Gastroesophageal sphincter (tissue), 4 donors: ENCODE data around the gene RGS16. TPM values are rescaled to one million over a fixed set of nuclear protein-coding genes. Genes with fewer than 3 reads are reported as not detected.

ENCODE experiments used
- ATAC-seq: fragments of 150-250 bp; one replicate; pipeline ENCODE4 v1.9.1; 2016; ENCODE audit warnings: mild to moderate bottlenecking, moderate library complexity
- H3K27ac ChIP-seq, 4 donors: fragments of 200-600 bp; sonication (generic) in 3 of 4; 1 replicate in 3 of 4; 2 replicates in 1 of 4; pipeline ENCODE4 v1.5.1; 2016 to 2019
- H3K27me3 ChIP-seq: fragments of 200-600 bp; sonication (generic); one replicate; pipeline ENCODE4 v1.5.1; 2019
- H3K36me3 ChIP-seq, 2 donors: fragments of 200-600 bp; sonication (generic); one replicate each; pipeline ENCODE4 v1.5.1; 2019; ENCODE audit warnings: control low read depth in 1 of 2
- H3K4me1 ChIP-seq, 3 donors: fragments of 200-600 bp; sonication (generic); 1 replicate in 2 of 3; 2 replicates in 1 of 3; pipeline ENCODE4 v1.5.1; 2016 to 2019; ENCODE audit warnings: control low read depth in 2 of 3
- H3K4me3 ChIP-seq, 2 donors: fragments of 200-600 bp; sonication (generic); one replicate each; pipeline ENCODE4 v1.5.1; 2019; ENCODE audit warnings: mild to moderate bottlenecking in 1 of 2, moderate library complexity in 1 of 2
- H3K9me3 ChIP-seq, 3 donors: fragments of 200-600 bp; sonication (generic); one replicate each; pipeline ENCODE4 v1.5.1; 2017 to 2019; ENCODE audit warnings: control low read depth in 2 of 3
- EP300 ChIP-seq: sonication (generic); formaldehyde crosslinking; IDR thresholded peaks from one replicate; pipeline ENCODE4 v1.6.1; 2017; ENCODE audit warnings: antibody characterized with exemption, mild to moderate bottlenecking
- POLR2A ChIP-seq, 2 donors: fragments of 450-650 bp; IDR thresholded peaks; one replicate each; pipeline ENCODE4 v1.6.1; 2017; ENCODE audit warnings: antibody characterized with exemption in 2 of 2, mild to moderate bottlenecking in 2 of 2, moderate library complexity in 1 of 2
- POLR2AphosphoS5 ChIP-seq: sonication (generic); formaldehyde crosslinking; IDR thresholded peaks from one replicate; pipeline ENCODE4 v1.6.1; 2017; ENCODE audit warnings: antibody characterized with exemption
- small RNA-seq, 4 donors: library from RNA; depleted of rRNA; stranded (forward); fragments of <200 nt; gene quantifications; one replicate each; pipeline ENCODE3, GENCODE V24; 2016
- total RNA-seq, 4 donors: library from RNA; depleted of rRNA; stranded (reverse); fragments of >200 nt; gene quantifications; one replicate each; pipeline ENCODE4 v1.1.0, GENCODE V29; 2016
- TF ChIP-seq, protein P1 (sequence below), 4 experiments: fragments of 200-600 bp in 2 of 4; fragments of 450-650 bp in 2 of 4; sonication (generic) in 1 of 4; IDR thresholded peaks; one replicate each; pipeline ENCODE4 v1.5.1; 2017 to 2019; ENCODE audit warnings: antibody characterized with exemption in 4 of 4, mild to moderate bottlenecking in 2 of 4, moderate library complexity in 2 of 4

The RGS16 gene
- total RNA-seq, 4 donors from 2014 or later = 0.47 to 10.6 (median 2.1) TPM

DNA sequence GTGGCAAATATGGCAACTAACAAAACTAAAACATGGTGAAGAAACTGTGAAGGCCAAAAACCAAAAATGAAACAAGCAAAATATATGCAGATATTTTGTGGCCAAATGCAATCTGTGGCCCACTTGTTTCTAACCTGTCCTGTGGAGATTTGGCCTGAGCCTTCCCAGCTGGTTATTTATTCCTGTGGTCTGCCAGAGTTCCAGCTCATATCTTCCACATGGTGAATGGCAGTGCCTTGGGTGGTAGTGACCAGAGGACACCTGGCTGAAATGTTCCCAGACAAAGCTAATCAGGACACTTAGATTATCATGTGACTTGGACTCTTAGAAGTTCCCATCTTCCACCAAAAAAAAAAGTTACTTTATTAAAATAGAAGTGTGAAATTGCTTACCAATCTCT lies 54.8 kb downstream of the RGS16 start:
- TF ChIP-seq EP300 (no peak), POLR2AphosphoS5 (no peak), POLR2A (IDR thresholded peaks at IDR 0.05) (no peak)
- TF ChIP-seq, protein P1, sequence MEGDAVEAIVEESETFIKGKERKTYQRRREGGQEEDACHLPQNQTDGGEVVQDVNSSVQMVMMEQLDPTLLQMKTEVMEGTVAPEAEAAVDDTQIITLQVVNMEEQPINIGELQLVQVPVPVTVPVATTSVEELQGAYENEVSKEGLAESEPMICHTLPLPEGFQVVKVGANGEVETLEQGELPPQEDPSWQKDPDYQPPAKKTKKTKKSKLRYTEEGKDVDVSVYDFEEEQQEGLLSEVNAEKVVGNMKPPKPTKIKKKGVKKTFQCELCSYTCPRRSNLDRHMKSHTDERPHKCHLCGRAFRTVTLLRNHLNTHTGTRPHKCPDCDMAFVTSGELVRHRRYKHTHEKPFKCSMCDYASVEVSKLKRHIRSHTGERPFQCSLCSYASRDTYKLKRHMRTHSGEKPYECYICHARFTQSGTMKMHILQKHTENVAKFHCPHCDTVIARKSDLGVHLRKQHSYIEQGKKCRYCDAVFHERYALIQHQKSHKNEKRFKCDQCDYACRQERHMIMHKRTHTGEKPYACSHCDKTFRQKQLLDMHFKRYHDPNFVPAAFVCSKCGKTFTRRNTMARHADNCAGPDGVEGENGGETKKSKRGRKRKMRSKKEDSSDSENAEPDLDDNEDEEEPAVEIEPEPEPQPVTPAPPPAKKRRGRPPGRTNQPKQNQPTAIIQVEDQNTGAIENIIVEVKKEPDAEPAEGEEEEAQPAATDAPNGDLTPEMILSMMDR (IDR thresholded peaks at IDR 0.05) = no peak
- H3K4me1 ChIP-seq = no peaks in the 10 kb centered on the region
- no peaks in the 10 kb centered on the region for H3K27me3 ChIP-seq
- no peak overlapping the region for H3K4me3 ChIP-seq
- ATAC-seq = no peak
- no peaks in the 10 kb centered on the region for H3K36me3 ChIP-seq
- H3K9me3 ChIP-seq = peaks cover 0 to 17% (median 0%) of the 10 kb centered on the region in 3 donors
- H3K27ac ChIP-seq = no peak overlapping the region

Small RNA genes within 50 kb of the gene (small RNA-seq; reads per million reads assigned to genes)
- gene RF00017 = 0 reads per million in 4 donors

Other genes starting within 250 kb of the RGS16 start
- gene GLUL, start 212.6 kb downstream of the RGS16 start, total RNA-seq = 1,000 to 10,000 TPM; 2,239 to 3,071 (median 2,830) TPM
- gene TEDDM1, start 203.7 kb downstream of the RGS16 start, total RNA-seq = not detected
- gene RGSL1, start 154.2 kb downstream of the RGS16 start, total RNA-seq = under 1 TPM in 1 of 4 donors, not detected in 3; 0.04 TPM
- gene RNASEL, start 15.1 kb downstream of the RGS16 start, total RNA-seq = 10 to 100 TPM in 2 of 4 donors, 1 to 10 TPM in 2; 6.5 to 14.5 (median 10.6) TPM
- not detected for gene RGS8, start 80.2 kb upstream of the RGS16 start, total RNA-seq
- gene NPL, start 185.4 kb upstream of the RGS16 start, total RNA-seq = 10 to 100 TPM in 1 of 4 donors, 1 to 10 TPM in 3; 6.8 to 10.2 (median 7.9) TPM
- 100 to 1,000 TPM in 1 of 4 donors, 10 to 100 TPM in 3; 79.5 to 104 (median 91.8) TPM for gene DHX9, start 235.0 kb upstream of the RGS16 start, total RNA-seq